ENCODE data around the gene TLL1. TPM values are rescaled to one million over a fixed set of nuclear protein-coding genes. Genes with fewer than 3 reads are reported as not detected.

Gene TLL1
- total and polyA plus RNA-seq, 7 donors, result 0.60 to 7.5 (median 4.8) TPM; not detected in 1

- TF ChIP-seq POLR2AphosphoS5 (IDR thresholded peaks at IDR 0.05), result no peak
- TF ChIP-seq POLR2A (IDR thresholded peaks at IDR 0.05), result no peak
- no peak for TF ChIP-seq EP300 (IDR thresholded peaks at IDR 0.05)
- TF ChIP-seq CTCF (IDR thresholded peaks at IDR 0.05), result no peak
- no peaks in the 10 kb centered on the region for H3K36me3 ChIP-seq
- no peak overlapping the region for H3K4me3 ChIP-seq
- 54 to 63% methylated on average over 2 of the region's 2 CpGs for WGBS, 2 donors
- DNase-seq, result no peak
- H3K27me3 ChIP-seq, result no peaks in the 10 kb centered on the region
- intact Hi-C loops (cut with DNase I), result no loop called here
- H3K27ac ChIP-seq, result no peak overlapping the region
- no peaks in the 10 kb centered on the region for H3K9me3 ChIP-seq
- no peaks in the 10 kb centered on the region for H3K4me1 ChIP-seq
These were observed 56.6 kb downstream of the TLL1 start for GRCh38 chr4:165929662-165930061.

GRCh38 chr4:165931741-165932140 lies 58.7 kb downstream of the TLL1 start:
- no peak overlapping the region for H3K27ac ChIP-seq
- H3K27me3 ChIP-seq, result no peaks in the 10 kb centered on the region
- WGBS, 2 donors, result 79 to 88% methylated on average over 5 of the region's 5 CpGs
- H3K9me3 ChIP-seq, result no peaks in the 10 kb centered on the region
- H3K4me3 ChIP-seq, result no peak overlapping the region
- no peaks in the 10 kb centered on the region for H3K4me1 ChIP-seq
- H3K36me3 ChIP-seq, result no peaks in the 10 kb centered on the region
- intact Hi-C loops (cut with DNase I), result no loop called here
- no peak for DNase-seq
- TF ChIP-seq EP300 (IDR thresholded peaks at IDR 0.05) (no peak), POLR2AphosphoS5 (IDR thresholded peaks at IDR 0.05) (no peak), POLR2A (IDR thresholded peaks at IDR 0.05) (no peak)

- intact Hi-C loops (cut with DNase I), result no loop called here
- Histone ChIP-seq H3K4me1 (no peaks in the 10 kb centered on the region), H3K27ac (no peak overlapping the region), H3K9me3 (peaks cover 0 to 2% (median 0%) of the 10 kb centered on the region in 4 donors), H3K36me3 (no peaks in the 10 kb centered on the region), H3K4me3 (no peak overlapping the region), H3K27me3 (no peaks in the 10 kb centered on the region)
- DNase-seq, result no peak
- no peak for TF ChIP-seq POLR2A (IDR thresholded peaks at IDR 0.05)
- no peak for TF ChIP-seq EP300 (IDR thresholded peaks at IDR 0.05)
- no peak for TF ChIP-seq POLR2AphosphoS5 (IDR thresholded peaks at IDR 0.05)
- no peak for TF ChIP-seq CTCF (IDR thresholded peaks at IDR 0.05)
- 90 to 91% methylated on average over 4 of the region's 4 CpGs for WGBS, 2 donors
These were observed 71.9 kb downstream of the TLL1 start for GRCh38 chr4:165944900-165945299.

- TF ChIP-seq EP300 (IDR thresholded peaks at IDR 0.05) (no peak), CTCF (IDR thresholded peaks at IDR 0.05) (no peak), POLR2AphosphoS5 (IDR thresholded peaks at IDR 0.05) (no peak), POLR2A (IDR thresholded peaks at IDR 0.05) (no peak)
- H3K27me3 ChIP-seq, result no peaks in the 10 kb centered on the region
- H3K36me3 ChIP-seq, result no peaks in the 10 kb centered on the region
- no peak overlapping the region for H3K4me3 ChIP-seq
- H3K9me3 ChIP-seq, result peaks cover 0 to 2% (median 0%) of the 10 kb centered on the region in 4 donors
- no peak overlapping the region for H3K27ac ChIP-seq
- no peak for DNase-seq
- WGBS, 2 donors, result 76 to 81% methylated on average over 3 of the region's 3 CpGs
- intact Hi-C loops (cut with DNase I), result no loop called here
- H3K4me1 ChIP-seq, result no peaks in the 10 kb centered on the region
These were observed 73.0 kb downstream of the TLL1 start for GRCh38 chr4:165945991-165946390.

- 90 to 93% methylated on average over 3 of the region's 3 CpGs for WGBS, 2 donors
- no peaks in the 10 kb centered on the region for H3K27me3 ChIP-seq
- H3K27ac ChIP-seq, result no peak overlapping the region
- no peaks in the 10 kb centered on the region for H3K4me1 ChIP-seq
- peaks cover 0 to 2% (median 0%) of the 10 kb centered on the region in 4 donors for H3K9me3 ChIP-seq
- no peak for DNase-seq
- no peak overlapping the region for H3K4me3 ChIP-seq
- intact Hi-C loops (cut with DNase I), result no loop called here
- TF ChIP-seq CTCF (IDR thresholded peaks at IDR 0.05) (no peak), POLR2AphosphoS5 (IDR thresholded peaks at IDR 0.05) (no peak), EP300 (IDR thresholded peaks at IDR 0.05) (no peak), POLR2A (IDR thresholded peaks at IDR 0.05) (no peak)
- H3K36me3 ChIP-seq, result no peaks in the 10 kb centered on the region
These were observed 74.0 kb downstream of the TLL1 start for GRCh38 chr4:165947019-165947418.
